Liver (tissue), 3 donors: ENCODE data around the gene PLEKHA8.

Experiments
- JUND ChIP-seq, 2 donors: IDR thresholded peaks; 2 replicates each; pipeline ENCODE4 v1.6.1; 2016; ENCODE audit warnings: antibody characterized with exemption in 2 of 2
- YY1 ChIP-seq: IDR thresholded peaks from 2 replicates; pipeline ENCODE4 v1.6.1; 2016; ENCODE audit warnings: antibody characterized with exemption, mild to moderate bottlenecking
- TF ChIP-seq, protein P1 (sequence below): fragments of 150-350 bp; IDR thresholded peaks from 2 replicates; pipeline ENCODE4 v1.5.1; 2017; ENCODE audit warnings: improper control_type of control experiment, low read depth, low read length; ENCODE audit not compliant: missing input control
- donor health status: healthy.
- donor health status: healthy.

DNA sequence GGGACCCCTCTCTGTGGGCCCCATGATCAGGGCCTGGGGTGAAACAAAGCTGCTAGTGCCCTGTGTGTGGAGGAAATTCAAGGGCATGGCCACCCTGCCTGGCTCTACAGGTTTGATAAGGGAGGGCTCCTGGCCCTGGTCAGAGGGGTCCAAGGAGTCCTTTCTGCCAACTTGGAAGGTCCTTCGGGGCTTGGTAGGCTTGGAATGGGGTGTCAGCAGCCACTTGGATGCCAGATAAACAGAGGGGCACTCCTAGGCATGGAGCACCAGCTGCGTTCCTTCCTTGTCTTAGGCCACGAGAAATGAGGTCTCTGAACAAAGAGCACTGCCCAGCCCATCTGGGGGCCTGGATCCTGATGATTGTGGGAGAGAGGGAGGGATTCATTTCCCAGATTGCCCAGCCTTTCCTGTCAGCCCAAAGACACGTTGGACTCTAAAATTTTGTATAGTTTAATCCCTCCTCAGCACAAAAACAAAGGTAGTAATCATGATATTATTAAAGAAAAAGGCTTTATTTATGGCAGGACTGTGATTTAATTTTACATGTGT, 111.7 kb downstream of the PLEKHA8 start:
- TF ChIP-seq YY1 (no peak), JUND (IDR thresholded peaks at IDR 0.05) (no peak)
- TF ChIP-seq, protein P1, sequence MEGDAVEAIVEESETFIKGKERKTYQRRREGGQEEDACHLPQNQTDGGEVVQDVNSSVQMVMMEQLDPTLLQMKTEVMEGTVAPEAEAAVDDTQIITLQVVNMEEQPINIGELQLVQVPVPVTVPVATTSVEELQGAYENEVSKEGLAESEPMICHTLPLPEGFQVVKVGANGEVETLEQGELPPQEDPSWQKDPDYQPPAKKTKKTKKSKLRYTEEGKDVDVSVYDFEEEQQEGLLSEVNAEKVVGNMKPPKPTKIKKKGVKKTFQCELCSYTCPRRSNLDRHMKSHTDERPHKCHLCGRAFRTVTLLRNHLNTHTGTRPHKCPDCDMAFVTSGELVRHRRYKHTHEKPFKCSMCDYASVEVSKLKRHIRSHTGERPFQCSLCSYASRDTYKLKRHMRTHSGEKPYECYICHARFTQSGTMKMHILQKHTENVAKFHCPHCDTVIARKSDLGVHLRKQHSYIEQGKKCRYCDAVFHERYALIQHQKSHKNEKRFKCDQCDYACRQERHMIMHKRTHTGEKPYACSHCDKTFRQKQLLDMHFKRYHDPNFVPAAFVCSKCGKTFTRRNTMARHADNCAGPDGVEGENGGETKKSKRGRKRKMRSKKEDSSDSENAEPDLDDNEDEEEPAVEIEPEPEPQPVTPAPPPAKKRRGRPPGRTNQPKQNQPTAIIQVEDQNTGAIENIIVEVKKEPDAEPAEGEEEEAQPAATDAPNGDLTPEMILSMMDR = no peak
